ENCODE results near the gene TUBB4B.
A peak's percentile ranks its signal among the peaks of the same experiment; 100 is the strongest.

Gene TUBB4B

GRCh38 chr9:137192859-137193258, 48.2 kb upstream of the TUBB4B start:
- H3K4me3 ChIP-seq (ENCODE audit: low read depth, low read length): no peak overlapping the region
- peaks cover 6% of the 10 kb centered on the region; the same call in 1 of the 2 replicates for H3K4me1 ChIP-seq (ENCODE audit: control insufficient read depth, insufficient read depth, low read length)
- H3K27ac ChIP-seq (ENCODE audit: extremely low read depth, low read depth, low read length): no peak overlapping the region
- H3K9me3 ChIP-seq (ENCODE audit: control insufficient read depth, insufficient read depth, low read depth, low read length): no peaks in the 10 kb centered on the region
- TF ChIP-seq ZBTB6 (tag by site-specific recombination; IDR thresholded peaks at IDR 0.05) (0 out of 2 replicates have a peak, but pooled peaks have one; percentile 19), ZIC2 (tag by site-specific recombination; IDR thresholded peaks at IDR 0.05) (peak; percentile 77), GLIS1 (tag by site-specific recombination; IDR thresholded peaks at IDR 0.05) (0 out of 2 replicates have a peak, but pooled peaks have one; percentile 30), ZNF704 (tag by site-specific recombination; IDR thresholded peaks at IDR 0.05) (no peak), GLIS2 (tag by site-specific recombination; IDR thresholded peaks at IDR 0.05) (peak; percentile 34)
- TF ChIP-seq, protein P1, sequence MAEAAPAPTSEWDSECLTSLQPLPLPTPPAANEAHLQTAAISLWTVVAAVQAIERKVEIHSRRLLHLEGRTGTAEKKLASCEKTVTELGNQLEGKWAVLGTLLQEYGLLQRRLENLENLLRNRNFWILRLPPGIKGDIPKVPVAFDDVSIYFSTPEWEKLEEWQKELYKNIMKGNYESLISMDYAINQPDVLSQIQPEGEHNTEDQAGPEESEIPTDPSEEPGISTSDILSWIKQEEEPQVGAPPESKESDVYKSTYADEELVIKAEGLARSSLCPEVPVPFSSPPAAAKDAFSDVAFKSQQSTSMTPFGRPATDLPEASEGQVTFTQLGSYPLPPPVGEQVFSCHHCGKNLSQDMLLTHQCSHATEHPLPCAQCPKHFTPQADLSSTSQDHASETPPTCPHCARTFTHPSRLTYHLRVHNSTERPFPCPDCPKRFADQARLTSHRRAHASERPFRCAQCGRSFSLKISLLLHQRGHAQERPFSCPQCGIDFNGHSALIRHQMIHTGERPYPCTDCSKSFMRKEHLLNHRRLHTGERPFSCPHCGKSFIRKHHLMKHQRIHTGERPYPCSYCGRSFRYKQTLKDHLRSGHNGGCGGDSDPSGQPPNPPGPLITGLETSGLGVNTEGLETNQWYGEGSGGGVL (tag by site-specific recombination; IDR thresholded peaks at IDR 0.05): peak; percentile 94
- CTCF ChIA-PET: interaction anchor here (1.0 to 2.3 kb wide), 3 partner anchors 16 to 44 kb away, joined by 4 to 9 read pairs (median 6); partner anchors contain the start of gene RNF224
- POLR2A ChIA-PET: interaction anchor here (0.9 to 7.1 kb wide), 11 partner anchors 12 to 158 kb away, joined by 3 to 178 read pairs (median 4); partner anchors contain the start of genes LRRC26, MAN1B1, NDOR1 and TMEM203
- peaks cover 0 to 30% of the 10 kb centered on the region in 2 experiments; a peak in 1 of 3 replicates for H3K36me3 ChIP-seq (ENCODE audit: control insufficient read depth in 2 of 2, insufficient read depth in 1 of 2, low read length in 2 of 2)

- Histone ChIP-seq H3K9me3 (ENCODE audit: control insufficient read depth, insufficient read depth, low read depth, low read length) (no peaks in the 10 kb centered on the region), H3K36me3 (ENCODE audit: control insufficient read depth in 2 of 2, insufficient read depth in 1 of 2, low read length in 2 of 2) (peaks cover 0 to 30% of the 10 kb centered on the region in 2 experiments; a peak in 1 of 3 replicates), H3K4me3 (ENCODE audit: low read depth, low read length) (no peak overlapping the region), H3K27ac (ENCODE audit: extremely low read depth, low read depth, low read length) (no peak overlapping the region), H3K4me1 (ENCODE audit: control insufficient read depth, insufficient read depth, low read length) (peaks cover 8% of the 10 kb centered on the region; the same call in 1 of the 2 replicates)
- TF ChIP-seq ZNF704 (tag by site-specific recombination; IDR thresholded peaks at IDR 0.05) (no peak), ZNF335 (tag by site-specific recombination; conservative IDR thresholded peaks at IDR 0.05) (peak; percentile 68), ZIC2 (tag by site-specific recombination; IDR thresholded peaks at IDR 0.05) (peak; percentile 26; the same call in 1 of the 2 replicates), ZNF37A (tag by site-specific recombination; IDR thresholded peaks at IDR 0.05) (no peak), GLI2 (tag by site-specific recombination; IDR thresholded peaks at IDR 0.05; ENCODE audit: borderline replicate concordance, low read depth) (no peak), ZBTB6 (tag by site-specific recombination; IDR thresholded peaks at IDR 0.05) (0 out of 2 replicates have a peak, but pooled peaks have one; percentile 40), GLIS2 (tag by site-specific recombination; IDR thresholded peaks at IDR 0.05) (0 out of 2 replicates have a peak, but pooled peaks have one; percentile 46)
- ChIA-PET CTCF (interaction anchor here (1.0 to 2.3 kb wide), 3 partner anchors 17 to 42 kb away, joined by 3 to 10 read pairs (median 9); partner anchors contain the start of gene RNF224), POLR2A (interaction anchor here (0.9 to 3.1 kb wide), 6 partner anchors 18 to 107 kb away, joined by 4 to 18 read pairs (median 6); partner anchors contain the start of genes MAN1B1 and TUBB4B)
Measured at GRCh38 chr9:137193771-137194170, 47.3 kb upstream of the TUBB4B start.

GRCh38 chr9:137194388-137194787, 46.7 kb upstream of the TUBB4B start:
- Histone ChIP-seq H3K4me1 (ENCODE audit: control insufficient read depth, insufficient read depth, low read length) (peaks cover 8% of the 10 kb centered on the region; the same call in 1 of the 2 replicates), H3K36me3 (ENCODE audit: control insufficient read depth in 2 of 2, insufficient read depth in 1 of 2, low read length in 2 of 2) (peaks cover 0 to 30% of the 10 kb centered on the region in 2 experiments; a peak in 1 of 3 replicates), H3K4me3 (ENCODE audit: low read depth, low read length) (no peak overlapping the region), H3K9me3 (ENCODE audit: control insufficient read depth, insufficient read depth, low read depth, low read length) (no peaks in the 10 kb centered on the region), H3K27ac (ENCODE audit: extremely low read depth, low read depth, low read length) (no peak overlapping the region)
- ChIA-PET CTCF (interaction anchor here (0.6 to 1.9 kb wide), 7 partner anchors 12 to 42 kb away, joined by 3 to 10 read pairs (median 3); partner anchors contain the start of gene RNF224), POLR2A (interaction anchor here (0.7 to 3.1 kb wide), 7 partner anchors 10 to 65 kb away, joined by 3 to 18 read pairs (median 4); partner anchors contain the start of gene TUBB4B)
- TF ChIP-seq, protein P2, sequence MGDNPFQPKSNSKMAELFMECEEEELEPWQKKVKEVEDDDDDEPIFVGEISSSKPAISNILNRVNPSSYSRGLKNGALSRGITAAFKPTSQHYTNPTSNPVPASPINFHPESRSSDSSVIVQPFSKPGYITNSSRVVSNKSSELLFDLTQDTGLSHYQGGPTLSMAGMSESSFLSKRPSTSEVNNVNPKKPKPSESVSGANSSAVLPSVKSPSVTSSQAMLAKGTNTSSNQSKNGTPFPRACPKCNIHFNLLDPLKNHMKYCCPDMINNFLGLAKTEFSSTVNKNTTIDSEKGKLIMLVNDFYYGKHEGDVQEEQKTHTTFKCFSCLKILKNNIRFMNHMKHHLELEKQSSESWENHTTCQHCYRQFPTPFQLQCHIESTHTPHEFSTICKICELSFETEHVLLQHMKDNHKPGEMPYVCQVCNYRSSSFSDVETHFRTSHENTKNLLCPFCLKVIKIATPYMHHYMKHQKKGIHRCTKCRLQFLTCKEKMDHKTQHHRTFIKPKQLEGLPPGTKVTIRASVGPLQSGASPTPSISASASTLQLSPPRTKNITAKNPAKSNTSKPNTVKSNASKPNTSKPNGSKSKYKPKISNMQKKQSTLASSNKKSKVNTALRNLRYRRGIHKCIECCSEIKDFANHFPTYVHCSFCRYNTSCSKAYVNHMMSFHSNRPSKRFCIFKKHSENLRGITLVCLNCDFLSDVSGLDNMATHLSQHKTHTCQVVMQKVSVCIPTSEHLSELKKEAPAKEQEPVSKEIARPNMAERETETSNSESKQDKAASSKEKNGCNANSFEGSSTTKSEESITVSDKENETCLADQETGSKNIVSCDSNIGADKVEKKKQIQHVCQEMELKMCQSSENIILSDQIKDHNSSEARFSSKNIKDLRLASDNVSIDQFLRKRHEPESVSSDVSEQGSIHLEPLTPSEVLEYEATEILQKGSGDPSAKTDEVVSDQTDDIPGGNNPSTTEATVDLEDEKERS (tag by site-specific recombination; IDR thresholded peaks at IDR 0.05): no peak
- no peak for TF ChIP-seq IKZF3 (tag by site-specific recombination; IDR thresholded peaks at IDR 0.05)
- peak; percentile 43 for TF ChIP-seq ZIC2 (tag by site-specific recombination; IDR thresholded peaks at IDR 0.05)
- peak; percentile 17 for TF ChIP-seq ZBTB26 (tag by site-specific recombination; optimal IDR thresholded peaks at IDR 0.05)
- TF ChIP-seq GLIS1 (tag by site-specific recombination; IDR thresholded peaks at IDR 0.05): peak; percentile 33
- TF ChIP-seq CTCF (tag by site-specific recombination; IDR thresholded peaks at IDR 0.05): no peak

Measured in HEK293 (cell line).